AG09319 (cell line): ENCODE measurements around the gene C18orf63.
"Not testable (repeated sequence)": the region's sequence is repeated elsewhere in the genome, so short reads cannot be mapped to it uniquely, and the experiment has no call there.

Source experiments
- DNase-seq: peaks from one replicate; pipeline ENCODE4 v3.0.0-alpha.2; 2010; ENCODE audit warnings: low read depth; ENCODE audit errors: extremely low read depth
- TF ChIP-seq, protein P1 (sequence below): IDR thresholded peaks from 2 replicates; pipeline ENCODE4 v1.5.1; 2011; ENCODE audit warnings: low read depth, mild to moderate bottlenecking, inconsistent platforms, low read length, moderate library complexity

C18orf63 gene

GRCh38 chr18:74311000-74311399, 4.6 kb upstream of the C18orf63 start:
- DNase-seq, result no peak
- TF ChIP-seq, protein P1, sequence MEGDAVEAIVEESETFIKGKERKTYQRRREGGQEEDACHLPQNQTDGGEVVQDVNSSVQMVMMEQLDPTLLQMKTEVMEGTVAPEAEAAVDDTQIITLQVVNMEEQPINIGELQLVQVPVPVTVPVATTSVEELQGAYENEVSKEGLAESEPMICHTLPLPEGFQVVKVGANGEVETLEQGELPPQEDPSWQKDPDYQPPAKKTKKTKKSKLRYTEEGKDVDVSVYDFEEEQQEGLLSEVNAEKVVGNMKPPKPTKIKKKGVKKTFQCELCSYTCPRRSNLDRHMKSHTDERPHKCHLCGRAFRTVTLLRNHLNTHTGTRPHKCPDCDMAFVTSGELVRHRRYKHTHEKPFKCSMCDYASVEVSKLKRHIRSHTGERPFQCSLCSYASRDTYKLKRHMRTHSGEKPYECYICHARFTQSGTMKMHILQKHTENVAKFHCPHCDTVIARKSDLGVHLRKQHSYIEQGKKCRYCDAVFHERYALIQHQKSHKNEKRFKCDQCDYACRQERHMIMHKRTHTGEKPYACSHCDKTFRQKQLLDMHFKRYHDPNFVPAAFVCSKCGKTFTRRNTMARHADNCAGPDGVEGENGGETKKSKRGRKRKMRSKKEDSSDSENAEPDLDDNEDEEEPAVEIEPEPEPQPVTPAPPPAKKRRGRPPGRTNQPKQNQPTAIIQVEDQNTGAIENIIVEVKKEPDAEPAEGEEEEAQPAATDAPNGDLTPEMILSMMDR, result no peak

- TF ChIP-seq, protein P1, result no peak
- DNase-seq, result no peak
Observed at GRCh38 chr18:74314759-74315463, 728 bp upstream of the C18orf63 start.

GRCh38 chr18:74316257-74317170, 875 bp downstream of the C18orf63 start:
- TF ChIP-seq, protein P1, result no peak
- DNase-seq, result peak; percentile 64

GRCh38 chr18:74326231-74326630, 10.6 kb downstream of the C18orf63 start:
- TF ChIP-seq, protein P1, result no peak
- no peak for DNase-seq

DNA sequence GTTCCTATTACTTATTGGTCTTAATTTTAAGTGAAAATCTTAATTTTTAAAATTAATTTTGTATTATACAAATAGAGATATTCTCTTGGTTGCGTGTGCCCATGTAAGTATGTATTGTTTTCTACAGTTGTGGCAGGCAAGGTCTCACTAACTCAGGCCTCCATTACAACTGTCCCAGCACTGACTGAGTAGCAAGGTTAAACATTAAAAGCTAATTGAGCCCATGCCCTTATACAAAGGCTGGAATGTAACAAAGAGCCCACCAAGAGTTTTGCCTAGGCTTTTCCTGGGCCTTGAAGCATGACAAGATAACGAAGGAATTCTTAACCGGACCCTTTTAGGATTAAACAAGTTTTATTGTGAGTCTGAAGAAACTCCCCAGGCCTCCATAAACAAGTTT, 11.2 kb downstream of the C18orf63 start:
- DNase-seq, result not testable (repeated sequence)

- no peak for DNase-seq
- TF ChIP-seq, protein P1, result no peak
Observed at GRCh38 chr18:74328206-74328605, 12.6 kb downstream of the C18orf63 start.

DNA sequence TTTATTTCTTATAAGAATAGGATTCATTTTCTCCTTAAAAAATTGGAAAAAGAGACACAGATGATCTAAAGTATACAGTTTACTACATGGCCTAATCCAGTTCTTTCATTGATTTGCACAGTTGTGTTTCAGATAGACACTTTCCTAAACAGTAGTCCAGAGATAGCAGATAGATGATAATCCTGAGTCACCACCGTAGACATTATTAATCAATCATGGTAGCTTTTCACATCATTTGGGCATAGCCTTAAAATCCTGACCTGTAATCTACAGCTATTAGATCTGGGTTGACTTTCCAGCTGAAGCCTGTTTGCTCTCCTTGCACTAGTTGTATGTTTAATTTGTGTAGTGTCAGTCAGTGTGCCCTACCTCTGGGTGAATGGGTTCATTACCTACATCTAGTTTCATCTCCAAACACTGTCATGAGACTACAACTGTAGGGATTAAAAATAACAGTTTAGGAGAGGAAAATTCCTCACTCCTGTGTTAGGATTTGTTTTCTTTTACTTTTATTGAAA, 14.1 kb downstream of the C18orf63 start:
- TF ChIP-seq, protein P1, result no peak
- DNase-seq, result no peak
